HepG2 (cell line): ENCODE measurements around the gene EZH1. TPM values are rescaled to one million over a fixed set of nuclear protein-coding genes. Genes with fewer than 3 reads are reported as not detected.
A peak's percentile ranks its signal among the peaks of the same experiment; 100 is the strongest.

Experiments used
- ATAC-seq: fragments of 200-7000 bp; cut with Tn5 transposase; 3 replicates; pipeline ENCODE4 v1.9.1; 2020; ENCODE audit warnings: mild to moderate bottlenecking, moderate library complexity
- BruUV-seq: library from RNA; stranded (reverse); fragments of 400-500 nt; replicated peaks from 2 replicates; lab custom pipeline; 2021; lab: Mats Ljungman, UMichigan
- CTCF ChIA-PET: fragments of 300-600 bp; formaldehyde crosslinking; extraction: SDS; loops from one replicate; lab custom pipeline; 2021; ENCODE audit warnings: low total read pairs, inconsistent platforms, low intra/inter-chr PET ratio; lab: Yijun Ruan, JAX
- POLR2A ChIA-PET: fragments of 350-600 bp; sonication (Branson Sonifier 250); formaldehyde crosslinking; loops from one replicate; lab custom pipeline; 2020; ENCODE audit warnings: antibody characterized with exemption, inconsistent platforms; lab: Yijun Ruan, JAX
- DNase-seq: peaks from one replicate; pipeline ENCODE4 v3.0.0-alpha.2; 2015; ENCODE audit warnings: low spot score
- FAIRE-seq: peaks from 3 replicates; lab custom pipeline; 2011; peaks lifted over from hg19 to GRCh38; lab: Jason Lieb, UNC
- H2AFZ ChIP-seq: one replicate; pipeline ENCODE4 v1.6.1; 2011; ENCODE audit warnings: low read length, inconsistent platforms
- H3K27ac ChIP-seq: fragments of 300-600 bp; 3 replicates; pipeline ENCODE4 v1.8.0; 2011; ENCODE audit warnings: mixed run types, mild to moderate bottlenecking, mixed read lengths, low read length, inconsistent platforms; ENCODE audit not compliant: insufficient read depth; ENCODE audit errors: extremely low read length
- H3K27me3 ChIP-seq, 2 experiments: fragments of 200-600 bp in 1 of 2; 2 replicates in 1 of 2; 3 replicates in 1 of 2; pipeline versions ENCODE4 v1.6.0 to v1.8.0; 2011; ENCODE audit warnings: low read length in 2 of 2, mild to moderate bottlenecking in 2 of 2, moderate library complexity in 2 of 2, inconsistent platforms in 1 of 2; ENCODE audit not compliant: insufficient read depth in 2 of 2, control insufficient read depth in 1 of 2
- H3K36me3 ChIP-seq, 2 experiments: fragments of 200-600 bp in 1 of 2; replicated peaks in 1 of 2; 2 replicates in 1 of 2; 3 replicates in 1 of 2; pipeline versions ENCODE4 v1.5.1 to v1.8.0; 2011; ENCODE audit warnings: low read length in 2 of 2, inconsistent platforms in 1 of 2; ENCODE audit not compliant: insufficient read depth in 2 of 2, control insufficient read depth in 1 of 2
- H3K4me1 ChIP-seq: 2 replicates; pipeline ENCODE4 v1.5.1; 2012; ENCODE audit warnings: low read length, inconsistent platforms; ENCODE audit not compliant: insufficient read depth
- H3K4me2 ChIP-seq: 2 replicates; pipeline ENCODE4 v1.6.0; 2011; ENCODE audit warnings: low read depth, low read length, inconsistent platforms
- H3K4me3 ChIP-seq, 3 experiments: fragments of 200-600 bp in 1 of 3; sonication (generic), shearing (Covaris generic) in 1 of 3; replicated peaks in 1 of 3; 2 replicates each; pipeline ENCODE4 v1.5.1; 2011 to 2016; ENCODE audit warnings: low read length in 3 of 3, inconsistent platforms in 2 of 3, low read depth in 2 of 3, mild to moderate bottlenecking in 2 of 3, control low read depth in 1 of 3, mixed read lengths in 1 of 3; ENCODE audit not compliant: insufficient read depth in 1 of 3
- H3K79me2 ChIP-seq: one replicate; pipeline ENCODE4 v1.6.1; 2011; ENCODE audit warnings: low read length, inconsistent platforms; ENCODE audit not compliant: insufficient read depth
- H3K9ac ChIP-seq: 2 replicates; pipeline ENCODE4 v1.6.0; 2011; ENCODE audit warnings: mild to moderate bottlenecking, low read depth, low read length, inconsistent platforms; ENCODE audit not compliant: insufficient read depth
- H3K9me3 ChIP-seq: 2 replicates; pipeline ENCODE4 v1.5.1; 2012; ENCODE audit warnings: mild to moderate bottlenecking, low read length
- H4K20me1 ChIP-seq: 2 replicates; pipeline ENCODE4 v1.6.0; 2011; ENCODE audit warnings: inconsistent platforms, mild to moderate bottlenecking, low read length, moderate library complexity; ENCODE audit not compliant: insufficient read depth
- BHLHE40 ChIP-seq: IDR thresholded peaks from 2 replicates; pipeline ENCODE4 v1.6.1; 2011; ENCODE audit warnings: low read length, improper control_type of control experiment
- E2F2 ChIP-seq: sonication (generic); formaldehyde crosslinking; IDR thresholded peaks from 2 replicates; pipeline ENCODE4 v1.4.0; 2020; ENCODE audit warnings: missing genetic modification reagents, borderline replicate concordance
- EEA1 ChIP-seq: sonication (generic); formaldehyde crosslinking; IDR thresholded peaks from 2 replicates; pipeline ENCODE4 v1.5.1; 2020; ENCODE audit warnings: mild to moderate bottlenecking, missing genetic modification reagents, borderline replicate concordance
- KDM4B ChIP-seq: sonication (generic); formaldehyde crosslinking; IDR thresholded peaks from 2 replicates; pipeline ENCODE4 v1.4.0; 2020; ENCODE audit warnings: missing genetic modification reagents
- MYC ChIP-seq: sonication (generic); formaldehyde crosslinking; IDR thresholded peaks from 2 replicates; pipeline ENCODE4 v1.9.0; 2021; ENCODE audit warnings: missing genetic modification reagents, borderline replicate concordance
- POLR2G ChIP-seq: fragments of 200-400 bp; formaldehyde crosslinking; IDR thresholded peaks from 2 replicates; pipeline ENCODE4 v1.6.1; 2018; ENCODE audit warnings: mild to moderate bottlenecking, low read depth, low read length, moderate library complexity
- TCF12 ChIP-seq, 2 experiments: fragments of 450-650 bp in 1 of 2; sonication (generic) in 1 of 2; formaldehyde crosslinking in 1 of 2; IDR thresholded peaks; 2 replicates each; pipeline versions ENCODE4 v1.6.1 to v1.8.0; 2017 to 2022; ENCODE audit warnings: antibody characterized with exemption in 1 of 2, mild to moderate bottlenecking in 1 of 2, missing genetic modification reagents in 1 of 2, moderate library complexity in 1 of 2
- ZNF275 ChIP-seq: sonication (generic); formaldehyde crosslinking; IDR thresholded peaks from 2 replicates; pipeline ENCODE4 v1.8.0; 2022; ENCODE audit warnings: missing genetic modification reagents, mild to moderate bottlenecking, inconsistent platforms, borderline replicate concordance
- WGBS: methylation state at CpG from one replicate; pipeline ENCODE4 v1.1.6; 2017; ENCODE audit warnings: low lambda C conversion rate; 5-methylcytosine and 5-hydroxymethylcytosine counted together
- in situ Hi-C: cut with HindIII; loops from 2 replicates; pipeline ENCODE4 v1.10.0; 2017; ENCODE audit warnings: low pct_unique_long_range_greater_than_20kb; ENCODE audit not compliant: extremely low pct_ligation_motif_present
- intact Hi-C: fragments of 100-400 bp; cut with micrococcal nuclease; formaldehyde crosslinking; loops from one replicate; pipeline ENCODE4 v1.10.0; 2022; ENCODE audit not compliant: unreplicated experiment
- polyA plus RNA-seq, 8 experiments: library from polyadenylated mRNA; depleted of rRNA in 3 of 8; stranded (reverse) in 7 of 8; unstranded in 1 of 8; fragments of >200 nt; fragmentation: Illumina TruSeq in 4 of 8; extraction: Trizol in 4 of 8; gene quantifications; 2 replicates each; pipeline versions ENCODE4 v1.2.1 to v1.2.3, GENCODE V29; 2011 to 2016; ENCODE audit warnings: low read depth in 4 of 8, missing spikeins in 1 of 8, mixed read lengths in 1 of 8; ENCODE audit not compliant: insufficient read depth in 1 of 8
- total RNA-seq, 5 experiments: library from RNA; depleted of rRNA; stranded (reverse); fragments of >200 nt; fragmentation: Illumina TruSeq; extraction: Trizol; gene quantifications; 2 replicates each; pipeline ENCODE4 v1.2.3, GENCODE V29; 2016; ENCODE audit warnings: low read depth in 1 of 5
- TF ChIP-seq, protein P1 (sequence below): sonication (generic); formaldehyde crosslinking; IDR thresholded peaks from 2 replicates; pipeline ENCODE4 v1.4.0; 2020; ENCODE audit warnings: mild to moderate bottlenecking, missing genetic modification reagents

EZH1 gene
- total and polyA plus RNA-seq, 2 of the 13 experiments (the other 11 are each of a cell fraction or from before 2014, with no cell fraction given) = 11.6 to 24.0 TPM

GRCh38 chr17:42665581-42666001, 79.2 kb downstream of the EZH1 start (continued):
- TF ChIP-seq MYC = no peak

DNA sequence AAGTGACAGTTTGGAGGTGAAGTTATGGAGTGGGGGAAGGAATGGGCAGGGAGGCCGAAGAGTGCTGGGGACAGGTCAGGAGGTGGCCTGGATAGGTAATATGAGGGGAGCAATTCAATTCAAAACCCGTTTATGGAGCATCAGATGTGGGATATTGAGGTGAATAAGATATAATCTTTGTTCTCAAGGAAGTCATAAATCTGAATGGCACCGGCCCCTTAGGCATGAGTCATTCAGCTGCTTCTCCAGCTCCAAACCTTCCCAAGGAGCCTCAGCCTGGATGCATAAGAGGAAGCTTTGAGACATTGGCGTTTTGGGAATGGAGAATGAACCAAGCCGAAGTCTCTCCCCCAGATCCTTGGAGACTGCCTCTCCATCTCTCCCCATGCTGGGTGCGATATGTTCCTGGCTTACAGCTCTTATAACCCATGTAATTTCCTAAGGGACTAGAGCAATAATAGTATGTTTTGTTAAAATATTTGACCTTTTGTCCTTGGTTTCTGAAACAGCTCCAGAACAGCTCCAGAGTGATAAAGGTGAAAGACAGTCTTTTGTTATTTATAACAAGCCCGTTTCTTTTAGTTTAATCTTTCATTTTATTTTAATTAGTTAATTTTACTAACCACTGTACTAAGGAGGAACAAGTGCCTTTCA, 84.0 kb downstream of the EZH1 start:
- TSS peak; percentile 58 for BruUV-seq
- DNase-seq (no peak), FAIRE-seq (no peak), ATAC-seq (no peak)
- Histone ChIP-seq H3K4me1 (peaks cover 36% of the 10 kb centered on the region), H2AFZ (no peak overlapping the region), H3K79me2 (no peaks in the 10 kb centered on the region), H3K9me3 (0 out of 2 replicates have a peak, but pooled peaks cover 5% of the 10 kb centered on the region), H4K20me1 (no peaks in the 10 kb centered on the region), H3K27me3 (no peaks in the 10 kb centered on the region; a peak in 1 of 5 replicates), H3K9ac (no peak overlapping the region), H3K27ac (no peak overlapping the region), H3K4me3 (no peak overlapping the region), H3K4me2 (peak overlapping the region; percentile 40; the same call in 1 of the 2 replicates), H3K36me3 (peaks cover 7 to 21% of the 10 kb centered on the region in 2 experiments; a peak in 4 of 5 replicates)
- intact Hi-C loops = no loop called here
- CTCF ChIA-PET = no interaction called here
- TF ChIP-seq ZNF275 (CRISPR knock-in tag) (no peak), TCF12 (IDR thresholded peaks at IDR 0.05) (no peak), TCF12 (CRISPR knock-in tag; IDR thresholded peaks at IDR 0.05) (no peak), KDM4B (no peak), BHLHE40 (no peak), POLR2G (no peak), E2F2 (CRISPR knock-in tag) (no peak), EEA1 (CRISPR knock-in tag) (no peak)
- TF ChIP-seq, protein P1, sequence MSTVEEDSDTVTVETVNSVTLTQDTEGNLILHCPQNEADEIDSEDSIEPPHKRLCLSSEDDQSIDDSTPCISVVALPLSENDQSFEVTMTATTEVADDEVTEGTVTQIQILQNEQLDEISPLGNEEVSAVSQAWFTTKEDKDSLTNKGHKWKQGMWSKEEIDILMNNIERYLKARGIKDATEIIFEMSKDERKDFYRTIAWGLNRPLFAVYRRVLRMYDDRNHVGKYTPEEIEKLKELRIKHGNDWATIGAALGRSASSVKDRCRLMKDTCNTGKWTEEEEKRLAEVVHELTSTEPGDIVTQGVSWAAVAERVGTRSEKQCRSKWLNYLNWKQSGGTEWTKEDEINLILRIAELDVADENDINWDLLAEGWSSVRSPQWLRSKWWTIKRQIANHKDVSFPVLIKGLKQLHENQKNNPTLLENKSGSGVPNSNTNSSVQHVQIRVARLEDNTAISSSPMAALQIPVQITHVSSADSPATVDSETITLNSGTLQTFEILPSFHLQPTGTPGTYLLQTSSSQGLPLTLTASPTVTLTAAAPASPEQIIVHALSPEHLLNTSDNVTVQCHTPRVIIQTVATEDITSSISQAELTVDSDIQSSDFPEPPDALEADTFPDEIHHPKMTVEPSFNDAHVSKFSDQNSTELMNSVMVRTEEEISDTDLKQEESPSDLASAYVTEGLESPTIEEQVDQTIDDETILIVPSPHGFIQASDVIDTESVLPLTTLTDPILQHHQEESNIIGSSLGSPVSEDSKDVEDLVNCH (CRISPR knock-in tag) = no peak
- 94% methylated on average over 7 of the region's 7 CpGs for WGBS
- POLR2A ChIA-PET = interaction anchor here (1.7 to 4.5 kb wide), 5 partner anchors 16 to 83 kb away, joined by 5 to 65 read pairs (median 16); partner anchors contain the start of genes PLEKHH3, PSMC3IP, RETREG3 and TUBG1
- in situ Hi-C loops = no loop called here
